DND-41 (cell line): ENCODE data around the gene SKAP1.

Experiments
- ATAC-seq: fragments of 200-7000 bp; cut with Tn5 transposase; 3 replicates; pipeline ENCODE4 v1.9.1; 2021; ENCODE audit warnings: low read depth; ENCODE audit not compliant: insufficient read depth
- DNase-seq: peaks from one replicate; pipeline ENCODE4 v3.0.0-alpha.2; 2020
- H2AFZ ChIP-seq: 2 replicates; pipeline ENCODE4 v1.6.0; 2012; ENCODE audit warnings: low read depth, low read length
- H3K27ac ChIP-seq: 2 replicates; pipeline ENCODE4 v1.5.1; 2012; ENCODE audit warnings: low read length, inconsistent platforms
- H3K27me3 ChIP-seq: fragments of 200-600 bp; sonication (generic); 2 replicates; pipeline ENCODE4 v1.6.0; 2012; ENCODE audit warnings: low read length, mild to moderate bottlenecking, inconsistent platforms; ENCODE audit not compliant: insufficient read depth, poor library complexity
- H3K36me3 ChIP-seq: 2 replicates; pipeline ENCODE4 v1.5.1; 2012; ENCODE audit warnings: low read length, inconsistent platforms; ENCODE audit not compliant: insufficient read depth
- H3K4me1 ChIP-seq: 2 replicates; pipeline ENCODE4 v1.5.1; 2012; ENCODE audit warnings: mild to moderate bottlenecking, low read length; ENCODE audit not compliant: insufficient read depth
- H3K4me2 ChIP-seq: 2 replicates; pipeline ENCODE4 v1.6.0; 2012; ENCODE audit warnings: mild to moderate bottlenecking, moderate library complexity, low read length, inconsistent platforms; ENCODE audit not compliant: insufficient read depth
- H3K4me3 ChIP-seq, 2 experiments: fragments of 200-600 bp in 1 of 2; shearing (Covaris generic) in 1 of 2; 2 replicates each; pipeline ENCODE4 v1.5.1; 2012 to 2016; ENCODE audit warnings: inconsistent platforms in 2 of 2, low read length in 2 of 2, mild to moderate bottlenecking in 2 of 2, low read depth in 1 of 2, moderate library complexity in 1 of 2
- H3K79me2 ChIP-seq: 2 replicates; pipeline ENCODE4 v1.6.0; 2012; ENCODE audit warnings: low read length, inconsistent platforms; ENCODE audit not compliant: insufficient read depth
- H3K9ac ChIP-seq: 2 replicates; pipeline ENCODE4 v1.6.0; 2012; ENCODE audit warnings: low read depth, mild to moderate bottlenecking, inconsistent platforms, low read length, moderate library complexity
- H3K9me3 ChIP-seq: 2 replicates; pipeline ENCODE4 v1.5.1; 2012; ENCODE audit warnings: low read length, moderate library complexity, mild to moderate bottlenecking, inconsistent platforms; ENCODE audit not compliant: insufficient read depth, severe bottlenecking
- H4K20me1 ChIP-seq: 2 replicates; pipeline ENCODE4 v1.6.0; 2012; ENCODE audit warnings: low read length; ENCODE audit not compliant: insufficient read depth
- CTCF ChIP-seq: IDR thresholded peaks from 2 replicates; pipeline ENCODE4 v1.5.1; 2012; ENCODE audit warnings: borderline replicate concordance, low read length, moderate library complexity, mild to moderate bottlenecking; ENCODE audit not compliant: poor library complexity, severe bottlenecking; ENCODE audit errors: extremely low read depth
- EZH2 ChIP-seq: IDR thresholded peaks from 3 replicates; pipeline ENCODE4 v1.6.1; 2012; ENCODE audit warnings: borderline replicate concordance, low read depth, mild to moderate bottlenecking, moderate library complexity, low read length, inconsistent platforms; ENCODE audit not compliant: severe bottlenecking

Gene SKAP1

GRCh38 chr17:48429156-48429555 is 858 bp downstream of the SKAP1 start:
- TF ChIP-seq CTCF (no peak), EZH2 (no peak)
- H3K9me3 ChIP-seq, result no peaks in the 10 kb centered on the region
- no peak for ATAC-seq
- H3K79me2 ChIP-seq, result no peaks in the 10 kb centered on the region
- H3K4me2 ChIP-seq, result no peak overlapping the region
- peaks cover 29% of the 10 kb centered on the region for H4K20me1 ChIP-seq
- H3K27ac ChIP-seq, result no peak overlapping the region
- H3K9ac ChIP-seq, result no peak overlapping the region
- no peak for DNase-seq
- no peak overlapping the region for H2AFZ ChIP-seq
- H3K36me3 ChIP-seq, result no peaks in the 10 kb centered on the region
- no peak overlapping the region for H3K4me3 ChIP-seq
- H3K27me3 ChIP-seq, result peaks cover 70% of the 10 kb centered on the region
- H3K4me1 ChIP-seq, result no peaks in the 10 kb centered on the region

- Histone ChIP-seq H3K4me1 (no peaks in the 10 kb centered on the region), H2AFZ (no peak overlapping the region), H3K4me2 (no peak overlapping the region), H3K36me3 (no peaks in the 10 kb centered on the region), H3K79me2 (no peaks in the 10 kb centered on the region), H3K9me3 (no peaks in the 10 kb centered on the region), H3K27me3 (peaks cover 58% of the 10 kb centered on the region), H3K4me3 (no peak overlapping the region), H3K9ac (no peak overlapping the region), H4K20me1 (peaks cover 19% of the 10 kb centered on the region), H3K27ac (no peak overlapping the region)
- DNase-seq (no peak), ATAC-seq (0 out of 3 replicates have a peak, but pooled peaks have one; percentile 48)
- TF ChIP-seq CTCF (no peak), EZH2 (peak; percentile 9)
Observed at GRCh38 chr17:48427598-48427997, 2.4 kb downstream of the SKAP1 start.

- Histone ChIP-seq H3K36me3 (no peaks in the 10 kb centered on the region), H4K20me1 (peaks cover 19% of the 10 kb centered on the region), H3K4me3 (no peak overlapping the region), H3K4me2 (no peak overlapping the region), H3K27ac (no peak overlapping the region), H2AFZ (no peak overlapping the region), H3K9me3 (no peaks in the 10 kb centered on the region), H3K27me3 (peaks cover 59% of the 10 kb centered on the region), H3K79me2 (no peaks in the 10 kb centered on the region), H3K9ac (no peak overlapping the region), H3K4me1 (no peaks in the 10 kb centered on the region)
- DNase-seq (no peak), ATAC-seq (no peak)
- TF ChIP-seq EZH2 (no peak), CTCF (no peak)
Observed at GRCh38 chr17:48426761-48427500, 3.1 kb downstream of the SKAP1 start.
